A549 (cell line): ENCODE data around the gene PPP2R5A.

Experiments
- CTCF ChIP-seq: fragments of >200 bp; sonication (Bioruptor Twin); formaldehyde crosslinking; IDR thresholded peaks from 3 replicates; pipeline ENCODE4 v1.5.1; 2016
- JUNB ChIP-seq: fragments of >200 bp; sonication (Bioruptor Twin); formaldehyde crosslinking; IDR thresholded peaks from 2 replicates; pipeline ENCODE4 v1.6.1; 2016
- POLR2A ChIP-seq: IDR thresholded peaks from 2 replicates; pipeline ENCODE4 v1.6.1; 2012; ENCODE audit warnings: mild to moderate bottlenecking, low read length
- RAD21 ChIP-seq, 2 experiments: fragments of >200 bp in 1 of 2; sonication (Bioruptor Twin) in 1 of 2; formaldehyde crosslinking in 1 of 2; IDR thresholded peaks in 1 of 2; conservative IDR thresholded peaks in 1 of 2; 2 replicates in 1 of 2; 3 replicates in 1 of 2; pipeline ENCODE4 v1.6.1; 2012 to 2018; ENCODE audit warnings: inconsistent platforms in 1 of 2
- RARB ChIP-seq: fragments of 250-450 bp; sonication (Bioruptor Pico); IDR thresholded peaks from 2 replicates; pipeline ENCODE4 v1.8.0; 2021; ENCODE audit warnings: mild to moderate bottlenecking, moderate library complexity
- REST ChIP-seq: fragments of 200-600 bp; sonication (generic); IDR thresholded peaks from 2 replicates; pipeline ENCODE4 v1.6.1; 2016; ENCODE audit warnings: antibody characterized with exemption, mild to moderate bottlenecking, moderate library complexity
- TFCP2L1 ChIP-seq: fragments of 250-450 bp; sonication (Bioruptor Pico); IDR thresholded peaks from 2 replicates; pipeline ENCODE4 v1.5.0; 2021; ENCODE audit warnings: mild to moderate bottlenecking
- USF2 ChIP-seq: fragments of 450-650 bp; IDR thresholded peaks from 2 replicates; pipeline ENCODE4 v1.6.1; 2014; ENCODE audit warnings: antibody characterized with exemption

- TF ChIP-seq POLR2A = peak; percentile 32; the same call in 1 of the 2 replicates
- no peak for TF ChIP-seq CTCF
- no peak for TF ChIP-seq USF2
- TF ChIP-seq RARB (CRISPR knock-in tag) = no peak
- TF ChIP-seq REST = no peak
- TF ChIP-seq RAD21 (conservative IDR thresholded peaks at IDR 0.05 in 1 of 2, IDR thresholded peaks at IDR 0.05 in 1 of 2) = no peak
- no peak for TF ChIP-seq JUNB
- no peak for TF ChIP-seq TFCP2L1 (CRISPR knock-in tag)
Observed at GRCh38 chr1:212285685-212286555, 710 bp downstream of the PPP2R5A start.
